ENCODE results near the gene ABHD12B.

ABHD12B gene

GRCh38 chr14:50946234-50946935 is 74.5 kb downstream of the ABHD12B start:
- Histone ChIP-seq H3K27ac (ENCODE audit: low read depth, low read length) (no peak overlapping the region), H3K9ac (ENCODE audit: low read length) (no peak overlapping the region), H3K4me3 (ENCODE audit: low read length) (no peak overlapping the region), H3K27me3 (ENCODE audit: control insufficient read depth, insufficient read depth, low read length) (no peaks in the 10 kb centered on the region), H3K36me3 (ENCODE audit: control insufficient read depth, insufficient read depth, low read length) (no peaks in the 10 kb centered on the region), H3K4me1 (ENCODE audit: control insufficient read depth, insufficient read depth, low read length) (no peaks in the 10 kb centered on the region)

DNA sequence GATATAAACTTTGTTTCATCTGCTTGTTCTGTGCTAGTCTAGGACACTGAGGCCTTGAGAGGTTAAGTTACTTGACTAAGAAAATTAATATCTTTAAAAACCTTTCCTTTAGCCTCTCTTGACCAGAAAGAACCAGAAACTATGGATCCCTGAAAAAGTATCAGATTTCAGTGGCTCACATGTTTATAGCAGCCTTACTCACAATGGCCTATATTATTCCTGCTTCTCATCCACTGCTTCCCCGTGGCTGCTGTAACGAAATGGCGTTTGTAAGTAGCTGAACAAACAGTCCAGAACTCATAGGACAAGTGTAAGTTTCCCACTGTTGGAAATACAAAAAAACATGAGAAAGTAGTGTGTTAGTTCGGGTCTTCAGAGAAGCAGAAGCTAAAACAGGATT is 75.6 kb downstream of the ABHD12B start:
- Histone ChIP-seq H3K36me3 (ENCODE audit: control insufficient read depth, insufficient read depth, low read length) (no peaks in the 10 kb centered on the region), H3K27ac (ENCODE audit: low read depth, low read length) (no peak overlapping the region)

GRCh38 chr14:50948205-50948604 is 76.4 kb downstream of the ABHD12B start:
- H3K9ac ChIP-seq (ENCODE audit: low read length) = no peak overlapping the region
- no peaks in the 10 kb centered on the region for H3K27me3 ChIP-seq (ENCODE audit: control insufficient read depth, insufficient read depth, low read length)
- H3K36me3 ChIP-seq (ENCODE audit: control insufficient read depth, insufficient read depth, low read length) = no peaks in the 10 kb centered on the region
- no peaks in the 10 kb centered on the region for H3K4me1 ChIP-seq (ENCODE audit: control insufficient read depth, insufficient read depth, low read length)
- H3K27ac ChIP-seq (ENCODE audit: low read depth, low read length) = no peak overlapping the region
- H3K4me3 ChIP-seq (ENCODE audit: low read length) = no peak overlapping the region

More for the DNA sequence above, 75.6 kb downstream of the ABHD12B start:
- Histone ChIP-seq H3K4me1 (ENCODE audit: control insufficient read depth, insufficient read depth, low read length) (no peaks in the 10 kb centered on the region), H3K9ac (ENCODE audit: low read length) (no peak overlapping the region), H3K27me3 (ENCODE audit: control insufficient read depth, insufficient read depth, low read length) (no peaks in the 10 kb centered on the region), H3K4me3 (ENCODE audit: low read length) (no peak overlapping the region)

- Histone ChIP-seq H3K9ac (ENCODE audit: low read length) (no peak overlapping the region), H3K27me3 (ENCODE audit: control insufficient read depth, insufficient read depth, low read length) (no peaks in the 10 kb centered on the region), H3K4me3 (ENCODE audit: low read length) (no peak overlapping the region), H3K4me1 (ENCODE audit: control insufficient read depth, insufficient read depth, low read length) (peaks cover 9% of the 10 kb centered on the region), H3K27ac (ENCODE audit: low read depth, low read length) (no peak overlapping the region), H3K36me3 (ENCODE audit: control insufficient read depth, insufficient read depth, low read length) (no peaks in the 10 kb centered on the region)
Observed at GRCh38 chr14:50951032-50951431, 79.2 kb downstream of the ABHD12B start.

- Histone ChIP-seq H3K36me3 (ENCODE audit: control insufficient read depth, insufficient read depth, low read length) (no peaks in the 10 kb centered on the region), H3K4me3 (ENCODE audit: low read length) (no peak overlapping the region), H3K27me3 (ENCODE audit: control insufficient read depth, insufficient read depth, low read length) (no peaks in the 10 kb centered on the region), H3K4me1 (ENCODE audit: control insufficient read depth, insufficient read depth, low read length) (peaks cover 9% of the 10 kb centered on the region), H3K27ac (ENCODE audit: low read depth, low read length) (no peak overlapping the region), H3K9ac (ENCODE audit: low read length) (no peak overlapping the region)
Observed at GRCh38 chr14:50953502-50953901, 81.6 kb downstream of the ABHD12B start.
